Endothelial cell of umbilical vein (primary cell): ENCODE measurements around the gene C17orf67. TPM values are rescaled to one million over a fixed set of nuclear protein-coding genes. Genes with fewer than 3 reads are reported as not detected.

ENCODE experiments used
- BruUV-seq: library from RNA; stranded (reverse); fragments of 400-500 nt; replicated peaks from 2 replicates; lab custom pipeline; 2021; lab: Mats Ljungman, UMichigan
- CTCF ChIA-PET: fragments of 300-600, 350-600 bp; sonication (Branson Sonifier 250); formaldehyde crosslinking; loops from one replicate; lab custom pipeline; 2021; ENCODE audit warnings: antibody characterized with exemption, inconsistent platforms; lab: Charles Lee
- POLR2A ChIA-PET: fragments of 300-600, 350-600 bp; sonication (Branson Sonifier 250); formaldehyde crosslinking; loops from one replicate; lab custom pipeline; 2021; ENCODE audit warnings: antibody characterized with exemption, inconsistent platforms; lab: Charles Lee
- DNase-seq: peaks from one replicate; pipeline ENCODE4 v3.0.0-alpha.2; 2011; ENCODE audit warnings: low read depth, low spot score
- FAIRE-seq: peaks from 2 replicates; lab custom pipeline; 2011; peaks lifted over from hg19 to GRCh38; lab: Jason Lieb, UNC
- H2AFZ ChIP-seq: 2 replicates; pipeline ENCODE4 v1.6.0; 2012; ENCODE audit warnings: low read depth, low read length, control low read depth, inconsistent platforms
- H3K27ac ChIP-seq: 2 replicates; pipeline ENCODE4 v1.5.1; 2011; ENCODE audit warnings: low read depth, mild to moderate bottlenecking, control low read depth, low read length, moderate library complexity; ENCODE audit not compliant: insufficient read depth
- H3K27me3 ChIP-seq, 2 experiments: 2 replicates each; pipeline versions ENCODE4 v1.6.0 to v1.6.1; 2011; ENCODE audit warnings: low read length in 2 of 2, mixed read lengths in 1 of 2; ENCODE audit not compliant: control insufficient read depth in 2 of 2, insufficient read depth in 2 of 2
- H3K36me3 ChIP-seq, 2 experiments: 2 replicates in 1 of 2; 3 replicates in 1 of 2; pipeline ENCODE4 v1.5.1; 2011; ENCODE audit warnings: low read length in 2 of 2, mild to moderate bottlenecking in 1 of 2, moderate library complexity in 1 of 2; ENCODE audit not compliant: control insufficient read depth in 2 of 2, insufficient read depth in 2 of 2; ENCODE audit errors: extremely low read depth in 1 of 2
- H3K4me1 ChIP-seq: 3 replicates; pipeline ENCODE4 v1.5.1; 2011; ENCODE audit warnings: mild to moderate bottlenecking, low read length; ENCODE audit not compliant: control insufficient read depth, insufficient read depth; ENCODE audit errors: extremely low read depth
- H3K4me2 ChIP-seq: 2 replicates; pipeline ENCODE4 v1.6.1; 2011; ENCODE audit warnings: low read length, control low read depth, mixed read lengths; ENCODE audit not compliant: insufficient read depth
- H3K4me3 ChIP-seq, 3 experiments: fragments of 200-600 bp in 1 of 3; sonication (generic), shearing (Covaris generic) in 1 of 3; replicated peaks in 1 of 3; 2 replicates each; pipeline ENCODE4 v1.5.1; 2011 to 2016; ENCODE audit warnings: control low read depth in 3 of 3, low read length in 3 of 3, mild to moderate bottlenecking in 2 of 3, inconsistent platforms in 1 of 3, low read depth in 1 of 3, moderate library complexity in 1 of 3; ENCODE audit not compliant: insufficient read depth in 1 of 3
- H3K79me2 ChIP-seq: 2 replicates; pipeline ENCODE4 v1.6.0; 2012; ENCODE audit warnings: low read length, inconsistent platforms; ENCODE audit not compliant: control insufficient read depth, insufficient read depth
- H3K9ac ChIP-seq: replicated peaks from 2 replicates; pipeline ENCODE3; 2011; ENCODE audit warnings: low read length, control low read depth; ENCODE audit not compliant: insufficient read depth; ENCODE audit errors: extremely low read depth
- H3K9me1 ChIP-seq: replicated peaks from 3 replicates; pipeline ENCODE4 v1.6.0; 2011; ENCODE audit warnings: mild to moderate bottlenecking, low read length; ENCODE audit not compliant: control insufficient read depth, insufficient read depth; ENCODE audit errors: extremely low read depth
- H3K9me3 ChIP-seq: replicated peaks from 2 replicates; pipeline ENCODE4 v1.5.1; 2012; ENCODE audit warnings: low read length, inconsistent platforms; ENCODE audit not compliant: control insufficient read depth, insufficient read depth
- H4K20me1 ChIP-seq: replicated peaks from 2 replicates; pipeline ENCODE3; 2011; ENCODE audit warnings: mild to moderate bottlenecking, low read length; ENCODE audit not compliant: control insufficient read depth, insufficient read depth; ENCODE audit errors: extremely low read depth
- CTCF ChIP-seq, 2 donors: IDR thresholded peaks; 1 replicate in 1 of 2; 2 replicates in 1 of 2; pipeline ENCODE4 v1.5.1; 2011; ENCODE audit warnings: low read length in 2 of 2, mild to moderate bottlenecking in 2 of 2, moderate library complexity in 2 of 2, control low read depth in 1 of 2, inconsistent platforms in 1 of 2, low read depth in 1 of 2; ENCODE audit not compliant: insufficient read depth in 1 of 2; ENCODE audit errors: extremely low read depth in 1 of 2
- EZH2 ChIP-seq: IDR thresholded peaks from 2 replicates; pipeline ENCODE4 v1.6.1; 2012; ENCODE audit warnings: borderline replicate concordance, low read depth, mild to moderate bottlenecking, moderate library complexity, low read length, inconsistent platforms; ENCODE audit not compliant: severe bottlenecking
- FOS ChIP-seq: IDR thresholded peaks from 2 replicates; pipeline ENCODE4 v1.6.1; 2011; ENCODE audit warnings: mild to moderate bottlenecking, low read length, moderate library complexity, borderline replicate concordance; ENCODE audit not compliant: insufficient read depth
- GATA2 ChIP-seq: IDR thresholded peaks from 2 replicates; pipeline ENCODE4 v1.7.0; 2011; ENCODE audit warnings: low read depth, mild to moderate bottlenecking, moderate library complexity, mixed read lengths, low read length; ENCODE audit not compliant: insufficient read length, insufficient read depth
- JUN ChIP-seq: IDR thresholded peaks from 2 replicates; pipeline ENCODE4 v1.6.1; 2011; ENCODE audit warnings: borderline replicate concordance, low read depth; ENCODE audit not compliant: insufficient read length, insufficient read depth
- MAX ChIP-seq: IDR thresholded peaks from 2 replicates; pipeline ENCODE4 v1.6.1; 2011; ENCODE audit not compliant: insufficient read depth, insufficient read length
- MYC ChIP-seq: IDR thresholded peaks from one replicate; pipeline ENCODE4 v1.6.1; 2011; ENCODE audit warnings: mild to moderate bottlenecking, low read depth, low read length
- POLR2AphosphoS5 ChIP-seq: IDR thresholded peaks from 2 replicates; pipeline ENCODE4 v1.6.1; 2012; ENCODE audit warnings: low read depth, mild to moderate bottlenecking, control low read depth, low read length, moderate library complexity; ENCODE audit not compliant: insufficient read depth
- dilution Hi-C: fragments of 300-500 bp; cut with MboI; formaldehyde crosslinking; loops from one replicate; pipeline ENCODE4 v1.15.0; 2019; ENCODE audit warnings: low sequenced_read_pairs; ENCODE audit not compliant: extremely low pct_ligation_motif_present
- intact Hi-C: fragments of 100-400 bp; cut with micrococcal nuclease; formaldehyde crosslinking; loops from one replicate; pipeline ENCODE4 v1.10.0; 2022
- polyA plus RNA-seq, 4 experiments: library from polyadenylated mRNA; depleted of rRNA in 3 of 4; stranded (reverse) in 3 of 4; unstranded in 1 of 4; fragments of >200 nt; gene quantifications; 2 replicates each; pipeline versions ENCODE4 v1.2.1 to v1.2.3, GENCODE V29; 2011 to 2012; ENCODE audit warnings: missing spikeins in 1 of 4
- total RNA-seq: library from RNA; stranded (reverse); gene quantifications from 2 replicates; pipeline ENCODE4 v1.2.3, GENCODE V29; 2021

The C17orf67 gene
- total and polyA plus RNA-seq, 2 donors (not counting 3 experiments of a cell fraction or from before 2014, with no cell fraction given): 1.9 to 5.8 TPM

GRCh38 chr17:56880571-56880970, 46.9 kb upstream of the C17orf67 start:
- dilution Hi-C loops (no loop called here), intact Hi-C loops (no loop called here)
- no TSS peak for BruUV-seq
- no peaks in the 10 kb centered on the region for H3K36me3 ChIP-seq
- no peaks in the 10 kb centered on the region for H3K9me3 ChIP-seq
- H3K79me2 ChIP-seq: no peaks in the 10 kb centered on the region
- H3K9me1 ChIP-seq: no peaks in the 10 kb centered on the region
- H3K27ac ChIP-seq: no peak overlapping the region
- no peak overlapping the region for H3K4me2 ChIP-seq
- H3K4me3 ChIP-seq: no peak overlapping the region
- H3K9ac ChIP-seq: no peak overlapping the region
- no peak overlapping the region for H2AFZ ChIP-seq
- POLR2A ChIA-PET: no interaction called here
- CTCF ChIA-PET: no interaction called here
- no peak for TF ChIP-seq FOS
- no peak for TF ChIP-seq EZH2
- no peak for TF ChIP-seq POLR2AphosphoS5
- TF ChIP-seq CTCF (IDR thresholded peaks at IDR 0.05; ENCODE audit: extremely low read depth in 1 of 2, insufficient read depth in 1 of 2, low read depth in 1 of 2, low read length in 2 of 2): no peak
- TF ChIP-seq MYC: no peak
- TF ChIP-seq GATA2: no peak
- no peak for TF ChIP-seq MAX
- no peak for TF ChIP-seq JUN
- DNase-seq: no peak
- no peak for FAIRE-seq
- no peaks in the 10 kb centered on the region for H3K27me3 ChIP-seq
- no peaks in the 10 kb centered on the region for H4K20me1 ChIP-seq
- no peaks in the 10 kb centered on the region for H3K4me1 ChIP-seq
